C4-2B (cell line): ENCODE measurements around the gene RFX2.
"Not testable (repeated sequence)": the region's sequence is repeated elsewhere in the genome, so short reads cannot be mapped to it uniquely, and the experiment has no call there.

ENCODE experiments used
- H3K27ac ChIP-seq: fragments of 450-650 bp; 2 replicates; pipeline ENCODE4 v1.5.1; 2017
- ZFX ChIP-seq: fragments of 450-650 bp; IDR thresholded peaks from 2 replicates; pipeline ENCODE4 v1.6.1; 2017
- TF ChIP-seq, protein P1 (sequence below): fragments of 450-650 bp; conservative IDR thresholded peaks from 2 replicates; pipeline ENCODE4 v1.5.1; 2017; ENCODE audit warnings: mild to moderate bottlenecking

RFX2 gene

DNA sequence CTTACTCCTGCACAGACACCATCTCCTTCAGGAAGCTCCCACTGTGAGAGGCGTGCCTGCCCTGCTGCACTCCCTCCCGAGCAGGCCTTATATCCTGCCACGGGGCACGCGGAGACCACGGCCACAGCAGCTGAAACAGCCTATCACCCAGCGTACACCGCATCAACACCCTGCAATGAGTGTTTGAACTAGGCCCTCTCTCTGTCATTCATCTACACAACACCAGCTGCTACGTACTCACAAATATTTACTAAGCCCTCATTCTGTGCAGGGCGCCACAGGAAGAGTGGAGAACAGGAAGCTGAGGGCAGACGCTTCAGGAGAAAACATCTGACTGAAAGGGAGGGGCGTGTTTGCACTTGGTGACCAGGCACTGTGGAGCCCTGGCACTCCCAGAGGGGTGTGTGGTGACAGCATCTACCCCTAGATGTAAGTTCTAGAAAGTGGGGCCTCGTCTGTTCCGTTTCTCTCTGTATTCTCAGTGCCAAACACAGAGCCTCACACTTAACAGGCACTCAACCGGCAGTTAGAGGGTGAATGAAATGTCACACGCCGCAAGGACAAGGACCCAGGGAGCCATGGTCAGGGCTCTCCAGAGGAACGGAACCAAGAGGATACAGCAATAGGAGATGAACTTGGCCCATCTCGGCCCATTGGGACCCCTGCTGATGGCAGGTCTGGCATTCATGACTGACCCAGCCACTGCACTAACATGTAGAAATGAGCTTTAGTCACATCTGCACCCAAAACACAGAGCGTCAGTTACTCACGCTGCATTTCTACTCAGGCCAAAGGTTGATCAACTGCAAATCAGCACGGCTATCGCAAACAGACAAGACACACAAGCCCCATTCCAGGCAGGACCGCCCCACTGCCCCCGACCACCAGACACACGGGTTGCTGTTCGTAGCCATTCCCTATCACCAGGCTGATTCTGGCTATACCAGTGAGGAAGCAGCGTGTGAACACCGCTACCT is 148.0 kb downstream of the RFX2 start:
- TF ChIP-seq, protein P1, sequence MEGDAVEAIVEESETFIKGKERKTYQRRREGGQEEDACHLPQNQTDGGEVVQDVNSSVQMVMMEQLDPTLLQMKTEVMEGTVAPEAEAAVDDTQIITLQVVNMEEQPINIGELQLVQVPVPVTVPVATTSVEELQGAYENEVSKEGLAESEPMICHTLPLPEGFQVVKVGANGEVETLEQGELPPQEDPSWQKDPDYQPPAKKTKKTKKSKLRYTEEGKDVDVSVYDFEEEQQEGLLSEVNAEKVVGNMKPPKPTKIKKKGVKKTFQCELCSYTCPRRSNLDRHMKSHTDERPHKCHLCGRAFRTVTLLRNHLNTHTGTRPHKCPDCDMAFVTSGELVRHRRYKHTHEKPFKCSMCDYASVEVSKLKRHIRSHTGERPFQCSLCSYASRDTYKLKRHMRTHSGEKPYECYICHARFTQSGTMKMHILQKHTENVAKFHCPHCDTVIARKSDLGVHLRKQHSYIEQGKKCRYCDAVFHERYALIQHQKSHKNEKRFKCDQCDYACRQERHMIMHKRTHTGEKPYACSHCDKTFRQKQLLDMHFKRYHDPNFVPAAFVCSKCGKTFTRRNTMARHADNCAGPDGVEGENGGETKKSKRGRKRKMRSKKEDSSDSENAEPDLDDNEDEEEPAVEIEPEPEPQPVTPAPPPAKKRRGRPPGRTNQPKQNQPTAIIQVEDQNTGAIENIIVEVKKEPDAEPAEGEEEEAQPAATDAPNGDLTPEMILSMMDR, result no peak
- no peak for TF ChIP-seq ZFX
- no peak overlapping the region for H3K27ac ChIP-seq

DNA sequence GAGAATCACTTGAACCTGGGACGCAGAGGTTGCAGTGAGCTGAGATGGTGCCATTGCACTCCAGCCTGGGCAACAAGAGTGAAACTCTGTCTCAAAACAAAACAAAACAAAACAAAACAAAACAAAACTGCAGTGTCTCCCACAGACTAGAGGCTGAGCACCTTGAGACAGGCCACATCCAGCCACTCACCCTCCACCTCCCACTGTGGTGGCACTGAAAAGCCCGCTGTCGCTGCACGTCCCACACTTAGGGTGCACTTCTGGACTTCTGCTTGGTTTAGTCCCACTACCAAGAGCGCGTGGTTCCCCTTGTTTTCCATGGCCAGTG is 148.7 kb downstream of the RFX2 start:
- not testable (repeated sequence) for H3K27ac ChIP-seq

DNA sequence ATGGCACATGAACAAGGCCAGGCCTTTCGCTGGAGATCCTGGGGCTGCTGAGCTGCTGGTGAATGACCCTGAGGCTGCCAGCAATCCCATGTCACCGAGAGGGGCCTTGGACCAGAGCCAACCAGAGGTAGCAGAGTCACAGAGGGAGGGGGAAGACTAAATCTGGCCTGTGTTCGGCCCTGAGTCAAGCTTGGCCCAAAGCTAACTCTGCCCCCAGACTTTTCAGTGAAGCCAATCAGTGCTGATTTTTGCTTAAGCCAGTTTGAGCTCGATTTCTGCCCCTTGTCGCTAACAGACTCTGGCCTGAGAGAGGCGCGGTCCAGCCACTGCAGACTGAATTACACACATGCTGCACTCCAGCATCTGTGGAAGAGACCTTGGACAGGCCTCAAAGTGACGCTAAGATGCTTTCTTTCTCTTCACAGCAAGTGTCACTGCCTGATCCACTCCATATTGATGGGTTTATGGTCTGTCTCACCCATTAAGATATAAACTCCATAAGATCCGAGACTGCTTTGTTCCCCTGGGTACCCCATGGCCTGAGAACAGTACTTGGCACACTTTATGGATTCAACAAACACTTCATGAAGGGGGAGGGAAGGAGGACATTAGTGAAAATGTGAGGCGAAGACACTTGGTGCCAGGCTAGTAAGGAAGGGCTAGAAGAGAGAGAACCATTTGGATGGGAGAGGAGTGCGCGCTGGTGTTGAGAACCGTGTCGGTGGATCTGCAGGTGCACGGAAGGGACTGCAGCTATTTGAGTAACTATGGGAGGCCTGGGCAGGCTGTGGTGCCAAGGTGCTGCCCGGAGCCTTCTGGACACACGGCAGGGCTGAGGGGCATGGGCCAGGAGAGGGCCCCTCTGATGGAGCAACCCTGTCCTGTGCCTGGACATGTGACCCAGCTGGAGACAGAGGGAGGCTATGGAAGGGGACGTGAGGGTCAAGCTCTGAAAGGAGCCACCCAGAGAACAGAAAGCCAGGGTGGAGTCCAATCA is 150.0 kb downstream of the RFX2 start:
- H3K27ac ChIP-seq, result no peak overlapping the region
- TF ChIP-seq ZFX, result no peak
- TF ChIP-seq, protein P1, result no peak

DNA sequence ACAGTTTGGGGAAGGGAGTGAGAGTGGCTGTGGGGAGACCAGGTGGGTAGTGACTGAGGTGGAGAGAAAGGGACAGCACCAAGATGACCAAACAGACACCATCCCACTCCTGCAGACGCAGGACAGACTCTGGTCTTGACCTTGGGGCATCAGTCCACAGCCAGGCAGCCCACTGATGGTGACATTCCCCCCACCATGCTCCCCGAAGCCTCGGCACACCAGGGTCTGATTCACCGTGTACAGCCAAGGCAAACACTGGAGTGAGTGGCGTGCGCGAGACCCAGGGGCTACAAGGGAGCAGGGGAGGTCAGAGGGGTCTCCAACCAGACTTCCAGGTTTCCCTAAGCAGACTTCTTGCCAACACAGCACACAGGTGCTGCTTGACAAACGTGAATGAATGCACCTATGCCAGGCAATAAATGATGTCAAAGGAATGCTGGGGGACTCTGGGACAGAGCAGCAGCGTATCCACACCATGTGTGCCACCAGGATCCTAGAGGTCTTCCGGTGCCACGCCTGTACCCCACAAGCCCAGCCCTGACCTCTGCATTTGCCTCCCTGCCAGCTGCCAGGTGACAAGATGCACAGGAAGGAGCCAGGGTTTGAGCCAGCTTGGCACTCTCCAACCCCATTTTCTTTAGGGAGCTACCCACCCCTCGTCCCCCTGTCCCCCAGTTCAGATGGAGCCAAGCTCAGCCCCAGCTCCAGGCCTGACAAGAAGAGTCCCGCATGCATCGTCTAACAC is 150.9 kb downstream of the RFX2 start:
- H3K27ac ChIP-seq, result no peak overlapping the region
- TF ChIP-seq, protein P1, result no peak
- TF ChIP-seq ZFX, result no peak

DNA sequence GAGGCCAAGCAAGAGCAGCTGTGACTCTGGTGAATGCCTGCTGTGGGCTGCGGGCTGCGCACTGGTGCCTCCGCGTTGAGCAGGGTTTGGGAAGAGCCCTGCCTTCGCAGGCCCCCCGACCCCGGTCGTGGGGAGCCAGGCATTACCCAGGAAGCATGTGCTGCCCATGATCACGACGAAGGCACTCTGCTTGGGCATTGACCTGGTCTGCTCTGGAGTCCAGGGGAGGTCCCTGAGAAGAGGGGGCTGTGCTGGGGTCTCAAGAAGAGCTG is 151.5 kb downstream of the RFX2 start:
- no peak overlapping the region for H3K27ac ChIP-seq
- TF ChIP-seq, protein P1, result no peak
- TF ChIP-seq ZFX, result no peak

DNA sequence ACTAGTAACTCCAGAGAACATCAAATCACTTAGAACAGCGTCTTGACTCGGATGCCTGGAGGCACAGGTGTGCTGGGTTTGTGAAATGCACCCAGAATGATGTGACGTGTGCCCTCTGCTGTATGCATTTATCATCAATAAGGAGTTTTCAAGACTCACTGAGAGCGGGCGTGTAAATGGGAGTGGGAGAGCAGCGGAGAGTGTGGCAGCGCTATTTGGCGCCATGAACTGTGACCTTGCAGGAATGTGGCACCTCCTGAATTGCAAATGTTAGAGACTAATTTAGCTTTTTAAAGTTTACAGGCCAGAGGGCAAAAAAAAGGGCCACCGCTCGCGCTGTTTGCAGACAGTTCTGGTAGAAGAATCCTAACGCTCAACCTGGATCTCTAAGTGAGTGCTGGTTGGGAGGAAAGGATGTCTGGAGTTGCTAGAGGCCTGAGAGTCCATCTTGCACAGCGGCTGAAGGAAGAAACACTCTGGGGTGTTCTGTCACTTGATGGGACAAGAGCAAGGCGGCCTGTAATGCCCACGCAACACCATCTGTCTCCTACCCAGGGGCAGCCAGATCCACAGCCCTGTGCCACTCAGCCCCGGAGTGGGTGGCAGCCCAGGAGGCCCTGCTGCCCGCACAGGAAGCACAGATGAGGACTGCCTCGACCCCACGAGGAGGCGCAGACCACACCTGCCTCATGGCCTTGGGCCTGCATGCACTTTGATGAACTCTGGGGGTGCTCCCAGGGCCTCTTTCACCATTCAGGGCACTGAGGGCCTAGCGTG is 152.0 kb downstream of the RFX2 start:
- no peak overlapping the region for H3K27ac ChIP-seq
- TF ChIP-seq, protein P1, result no peak
- TF ChIP-seq ZFX, result no peak

DNA sequence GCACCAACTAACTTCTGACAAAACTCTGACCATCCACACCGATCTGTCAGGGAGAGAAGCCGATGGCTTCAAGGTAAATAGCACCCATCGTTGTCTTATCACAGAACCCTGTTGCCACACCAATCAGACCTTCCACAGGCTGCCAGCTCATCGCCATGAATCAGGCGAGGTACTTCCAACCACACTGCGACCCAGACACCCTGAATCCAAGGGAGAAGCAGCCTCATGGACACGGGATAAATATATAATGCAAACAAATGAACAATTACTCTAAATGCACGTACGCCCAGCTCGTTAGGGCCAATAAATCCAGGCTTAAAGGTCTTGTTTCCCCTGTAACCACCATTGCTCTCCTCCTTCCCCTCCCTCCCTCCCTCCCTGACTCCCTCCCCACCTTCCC is 153.1 kb downstream of the RFX2 start:
- H3K27ac ChIP-seq, result no peak overlapping the region
- no peak for TF ChIP-seq ZFX
- TF ChIP-seq, protein P1, result no peak
